ENCODE results near the gene HSPB6.

- TF ChIP-seq CTCF (IDR thresholded peaks at IDR 0.05), result no peak
- no peak for TF ChIP-seq RNF2 (IDR thresholded peaks at IDR 0.05; ENCODE audit: borderline replicate concordance, low read depth)
Observed at GRCh38 chr19:35746087-35746462, 10.8 kb downstream of the HSPB6 start.

Measured in A549 (cell line).